HepG2 (cell line): ENCODE results near the gene ZNF282. TPM values are rescaled to one million over a fixed set of nuclear protein-coding genes. Genes with fewer than 3 reads are reported as not detected.

Source experiments
- ARHGAP35 ChIP-seq: sonication (generic); formaldehyde crosslinking; IDR thresholded peaks from 2 replicates; pipeline ENCODE4 v1.9.0; 2022; ENCODE audit warnings: mild to moderate bottlenecking, inconsistent platforms, moderate library complexity, missing genetic modification reagents, borderline replicate concordance
- ARNT ChIP-seq: fragments of 450-650 bp; IDR thresholded peaks from 2 replicates; pipeline ENCODE4 v1.6.1; 2017
- BATF2 ChIP-seq: sonication (generic); formaldehyde crosslinking; IDR thresholded peaks from 2 replicates; pipeline ENCODE4 v1.8.0; 2022; ENCODE audit warnings: mild to moderate bottlenecking, missing genetic modification reagents, moderate library complexity
- HNRNPUL1 ChIP-seq: fragments of 200-400 bp; formaldehyde crosslinking; IDR thresholded peaks from 2 replicates; pipeline ENCODE4 v1.6.1; 2017; ENCODE audit warnings: low read depth, mild to moderate bottlenecking, low read length, moderate library complexity
- NBN ChIP-seq: fragments of 450-650 bp; conservative IDR thresholded peaks from 2 replicates; pipeline ENCODE4 v1.6.1; 2017
- NFAT5 ChIP-seq: sonication (generic); formaldehyde crosslinking; IDR thresholded peaks from 2 replicates; pipeline ENCODE4 v1.4.0; 2020; ENCODE audit warnings: missing genetic modification reagents
- POGZ ChIP-seq: sonication (generic); formaldehyde crosslinking; IDR thresholded peaks from 2 replicates; pipeline ENCODE4 v1.4.0; 2020; ENCODE audit warnings: mild to moderate bottlenecking, missing genetic modification reagents
- ZBTB3 ChIP-seq: sonication (generic); formaldehyde crosslinking; IDR thresholded peaks from 2 replicates; pipeline ENCODE4 v1.4.0; 2020; ENCODE audit warnings: low read depth, mild to moderate bottlenecking, moderate library complexity, missing genetic modification reagents, borderline replicate concordance
- ZBTB7B ChIP-seq: sonication (generic); formaldehyde crosslinking; IDR thresholded peaks from 2 replicates; pipeline ENCODE4 v1.4.0; 2020; ENCODE audit warnings: missing genetic modification reagents
- ZNF121 ChIP-seq: sonication (generic); formaldehyde crosslinking; IDR thresholded peaks from 2 replicates; pipeline ENCODE4 v1.5.0; 2020; ENCODE audit warnings: mild to moderate bottlenecking, missing genetic modification reagents
- ZNF235 ChIP-seq: sonication (generic); formaldehyde crosslinking; IDR thresholded peaks from 2 replicates; pipeline ENCODE4 v1.8.1; 2023; ENCODE audit warnings: mild to moderate bottlenecking, missing genetic modification reagents, borderline replicate concordance
- ZNF431 ChIP-seq: sonication (generic); formaldehyde crosslinking; IDR thresholded peaks from 2 replicates; pipeline ENCODE4 v1.9.0; 2022; ENCODE audit warnings: missing genetic modification reagents, low read depth, mild to moderate bottlenecking, borderline replicate concordance
- ZNF703 ChIP-seq: sonication (generic); formaldehyde crosslinking; IDR thresholded peaks from 2 replicates; pipeline ENCODE4 v1.5.1; 2020; ENCODE audit warnings: missing genetic modification reagents, mild to moderate bottlenecking, moderate library complexity, borderline replicate concordance
- ZUFSP ChIP-seq: sonication (generic); formaldehyde crosslinking; IDR thresholded peaks from 2 replicates; pipeline ENCODE4 v1.9.0; 2021; ENCODE audit warnings: missing genetic modification reagents, mild to moderate bottlenecking, borderline replicate concordance
- polyA plus RNA-seq, 8 experiments: library from polyadenylated mRNA; depleted of rRNA in 3 of 8; stranded (reverse) in 7 of 8; unstranded in 1 of 8; fragments of >200 nt; fragmentation: Illumina TruSeq in 4 of 8; extraction: Trizol in 4 of 8; gene quantifications; 2 replicates each; pipeline versions ENCODE4 v1.2.1 to v1.2.3, GENCODE V29; 2011 to 2016; ENCODE audit warnings: low read depth in 4 of 8, missing spikeins in 1 of 8, mixed read lengths in 1 of 8; ENCODE audit not compliant: insufficient read depth in 1 of 8
- total RNA-seq, 5 experiments: library from RNA; depleted of rRNA; stranded (reverse); fragments of >200 nt; fragmentation: Illumina TruSeq; extraction: Trizol; gene quantifications; 2 replicates each; pipeline ENCODE4 v1.2.3, GENCODE V29; 2016; ENCODE audit warnings: low read depth in 1 of 5
- TF ChIP-seq, protein P1 (sequence below): sonication (generic); formaldehyde crosslinking; IDR thresholded peaks from 2 replicates; pipeline ENCODE4 v1.4.0; 2020; ENCODE audit warnings: missing genetic modification reagents
- TF ChIP-seq, protein P2 (sequence below): sonication (generic); formaldehyde crosslinking; IDR thresholded peaks from 2 replicates; pipeline ENCODE4 v1.8.0; 2022; ENCODE audit warnings: mild to moderate bottlenecking, missing genetic modification reagents, borderline replicate concordance

The ZNF282 gene
- total and polyA plus RNA-seq, 2 of the 13 experiments (the other 11 are each of a cell fraction or from before 2014, with no cell fraction given) = 9.1 to 20.9 TPM

GRCh38 chr7:149195180-149196150, at the start of gene ZNF282 (continued):
- TF ChIP-seq ZBTB3 (CRISPR knock-in tag) (no peak), ZNF431 (no peak), ZUFSP (no peak), ARHGAP35 (CRISPR knock-in tag) (no peak; the same call in 1 of the 2 replicates), ZNF703 (CRISPR knock-in tag) (peak; percentile 68; the same call in 1 of the 2 replicates), ZBTB7B (CRISPR knock-in tag) (peak; percentile 83), ZNF121 (CRISPR knock-in tag) (0 out of 2 replicates have a peak, but pooled peaks have one; percentile 9), ZNF235 (CRISPR knock-in tag) (peak; percentile 56; the same call in 1 of the 2 replicates), NFAT5 (CRISPR knock-in tag) (no peak), POGZ (CRISPR knock-in tag) (peak; percentile 84), BATF2 (no peak), NBN (no peak), HNRNPUL1 (no peak), ARNT (no peak)
- TF ChIP-seq, protein P1, sequence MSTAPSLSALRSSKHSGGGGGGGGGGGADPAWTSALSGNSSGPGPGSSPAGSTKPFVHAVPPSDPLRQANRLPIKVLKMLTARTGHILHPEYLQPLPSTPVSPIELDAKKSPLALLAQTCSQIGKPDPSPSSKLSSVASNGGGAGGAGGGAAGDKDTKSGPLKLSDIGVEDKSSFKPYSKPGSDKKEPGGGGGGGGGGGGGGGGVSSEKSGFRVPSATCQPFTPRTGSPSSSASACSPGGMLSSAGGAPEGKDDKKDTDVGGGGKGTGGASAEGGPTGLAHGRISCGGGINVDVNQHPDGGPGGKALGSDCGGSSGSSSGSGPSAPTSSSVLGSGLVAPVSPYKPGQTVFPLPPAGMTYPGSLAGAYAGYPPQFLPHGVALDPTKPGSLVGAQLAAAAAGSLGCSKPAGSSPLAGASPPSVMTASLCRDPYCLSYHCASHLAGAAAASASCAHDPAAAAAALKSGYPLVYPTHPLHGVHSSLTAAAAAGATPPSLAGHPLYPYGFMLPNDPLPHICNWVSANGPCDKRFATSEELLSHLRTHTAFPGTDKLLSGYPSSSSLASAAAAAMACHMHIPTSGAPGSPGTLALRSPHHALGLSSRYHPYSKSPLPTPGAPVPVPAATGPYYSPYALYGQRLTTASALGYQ = 0 out of 2 replicates have a peak, but pooled peaks have one; percentile 62
- TF ChIP-seq, protein P2, sequence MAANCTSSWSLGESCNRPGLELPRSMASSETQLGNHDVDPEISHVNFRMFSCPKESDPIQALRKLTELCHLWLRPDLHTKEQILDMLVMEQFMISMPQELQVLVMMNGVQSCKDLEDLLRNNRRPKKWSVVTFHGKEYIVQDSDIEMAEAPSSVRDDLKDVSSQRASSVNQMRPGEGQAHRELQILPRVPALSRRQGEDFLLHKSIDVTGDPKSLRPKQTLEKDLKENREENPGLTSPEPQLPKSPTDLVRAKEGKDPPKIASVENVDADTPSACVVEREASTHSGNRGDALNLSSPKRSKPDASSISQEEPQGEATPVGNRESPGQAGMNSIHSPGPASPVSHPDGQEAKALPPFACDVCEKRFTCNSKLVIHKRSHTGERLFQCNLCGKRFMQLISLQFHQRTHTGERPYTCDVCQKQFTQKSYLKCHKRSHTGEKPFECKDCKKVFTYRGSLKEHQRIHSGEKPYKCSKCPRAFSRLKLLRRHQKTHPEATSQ (CRISPR knock-in tag) = no peak
